Vagina (tissue), 2 donors: ENCODE measurements around the gene MBD4. TPM values are rescaled to one million over a fixed set of nuclear protein-coding genes. Genes with fewer than 3 reads are reported as not detected.
A peak's percentile ranks its signal among the peaks of the same experiment; 100 is the strongest.

Source experiments
- DNase-seq, 2 donors: peaks; one replicate each; pipeline ENCODE4 v3.0.0-alpha.2; 2017; ENCODE audit errors: extremely low spot score in 2 of 2
- H3K27ac ChIP-seq: fragments of 200-600 bp; sonication (generic); one replicate; pipeline ENCODE4 v1.5.1; 2019
- H3K27me3 ChIP-seq: fragments of 200-600 bp; sonication (generic); one replicate; pipeline ENCODE4 v1.5.1; 2019
- H3K36me3 ChIP-seq, 2 donors: fragments of 200-600 bp; sonication (generic); one replicate each; pipeline ENCODE4 v1.5.1; 2017 to 2019
- H3K4me1 ChIP-seq: fragments of 200-600 bp; sonication (generic); one replicate; pipeline ENCODE4 v1.5.1; 2019
- H3K4me3 ChIP-seq, 2 donors: fragments of 200-600 bp; sonication (generic); 1 replicate in 1 of 2; 2 replicates in 1 of 2; pipeline ENCODE4 v1.5.1; 2016 to 2019
- H3K9me3 ChIP-seq: fragments of 200-600 bp; sonication (generic); one replicate; pipeline ENCODE4 v1.5.1; 2019
- CTCF ChIP-seq, 3 experiments: fragments of 450-650 bp in 2 of 3; fragments of 200-600 bp in 1 of 3; sonication (generic) in 1 of 3; IDR thresholded peaks; one replicate each; pipeline ENCODE4 v1.5.1; 2017 to 2019; ENCODE audit warnings: antibody characterized with exemption in 3 of 3, mild to moderate bottlenecking in 2 of 3, moderate library complexity in 2 of 3
- POLR2A ChIP-seq, 2 donors: fragments of 450-650 bp; IDR thresholded peaks; one replicate each; pipeline ENCODE4 v1.6.1; 2017; ENCODE audit warnings: antibody characterized with exemption in 2 of 2, mild to moderate bottlenecking in 2 of 2, moderate library complexity in 2 of 2
- POLR2AphosphoS5 ChIP-seq, 2 donors: sonication (generic); formaldehyde crosslinking; IDR thresholded peaks; one replicate each; pipeline ENCODE4 v1.9.0; 2017; ENCODE audit warnings: antibody characterized with exemption in 2 of 2, mild to moderate bottlenecking in 2 of 2, low read depth in 1 of 2; ENCODE audit not compliant: insufficient read depth in 1 of 2
- intact Hi-C: fragments of 100-400 bp; cut with DNase I; formaldehyde crosslinking; loops from one replicate; pipeline ENCODE4 v1.15.1; 2023
- total RNA-seq: library from RNA; depleted of rRNA; stranded (reverse); fragments of >200 nt; gene quantifications from one replicate; pipeline ENCODE4 v1.2.3, GENCODE V29; 2016

The MBD4 gene
- total RNA-seq, 1 donor from 2014 or later, result 32.4 TPM

- Histone ChIP-seq H3K36me3 (peaks cover 0 to 6% of the 10 kb centered on the region in 2 donors), H3K27me3 (no peaks in the 10 kb centered on the region), H3K4me3 (no peak overlapping the region), H3K27ac (no peak overlapping the region), H3K9me3 (no peaks in the 10 kb centered on the region), H3K4me1 (peaks cover 20% of the 10 kb centered on the region)
- DNase-seq, result no peak
- TF ChIP-seq POLR2AphosphoS5 (IDR thresholded peaks at IDR 0.05; ENCODE audit: insufficient read depth in 1 of 2, low read depth in 1 of 2), result no peak
- TF ChIP-seq POLR2A (IDR thresholded peaks at IDR 0.05), result no peak
- no peak for TF ChIP-seq CTCF (IDR thresholded peaks at IDR 0.05)
- intact Hi-C loops, result no loop called here
Measured at GRCh38 chr3:129446926-129447325, 7.2 kb upstream of the MBD4 start.

GRCh38 chr3:129445471-129445870 lies 5.7 kb upstream of the MBD4 start:
- no peak for TF ChIP-seq CTCF (IDR thresholded peaks at IDR 0.05)
- no peak for TF ChIP-seq POLR2AphosphoS5 (IDR thresholded peaks at IDR 0.05; ENCODE audit: insufficient read depth in 1 of 2, low read depth in 1 of 2)
- no peak for TF ChIP-seq POLR2A (IDR thresholded peaks at IDR 0.05)
- Histone ChIP-seq H3K27ac (no peak overlapping the region), H3K27me3 (no peaks in the 10 kb centered on the region), H3K4me3 (no peak overlapping the region), H3K9me3 (no peaks in the 10 kb centered on the region), H3K36me3 (no peaks in the 10 kb centered on the region), H3K4me1 (peaks cover 34% of the 10 kb centered on the region)
- no peak for DNase-seq
- intact Hi-C loops, result no loop called here

- Histone ChIP-seq H3K4me1 (peaks cover 46% of the 10 kb centered on the region), H3K27ac (peak overlapping the region; percentile 94), H3K4me3 (no peak overlapping the region), H3K36me3 (no peaks in the 10 kb centered on the region), H3K27me3 (no peaks in the 10 kb centered on the region), H3K9me3 (no peaks in the 10 kb centered on the region)
- intact Hi-C loops, result loop anchor here (5.0 kb wide), 1 partner anchor 164 kb away; the partner anchor contains the start of gene PLXND1
- no peak for DNase-seq
- TF ChIP-seq POLR2A (IDR thresholded peaks at IDR 0.05), result no peak
- TF ChIP-seq CTCF (IDR thresholded peaks at IDR 0.05), result no peak
- no peak for TF ChIP-seq POLR2AphosphoS5 (IDR thresholded peaks at IDR 0.05; ENCODE audit: insufficient read depth in 1 of 2, low read depth in 1 of 2)
Measured at GRCh38 chr3:129442947-129443346, 3.2 kb upstream of the MBD4 start.

GRCh38 chr3:129442486-129442885 lies 2.7 kb upstream of the MBD4 start:
- Histone ChIP-seq H3K4me3 (no peak overlapping the region), H3K4me1 (peaks cover 51% of the 10 kb centered on the region)

More at GRCh38 chr3:129442486-129442885, 2.7 kb upstream of the MBD4 start:
- H3K9me3 ChIP-seq, result no peaks in the 10 kb centered on the region
- peaks cover 0 to 3% of the 10 kb centered on the region in 2 donors for H3K36me3 ChIP-seq
- peak overlapping the region; percentile 94 for H3K27ac ChIP-seq
- DNase-seq, result no peak
- TF ChIP-seq POLR2A (IDR thresholded peaks at IDR 0.05) (no peak), CTCF (IDR thresholded peaks at IDR 0.05) (no peak), POLR2AphosphoS5 (IDR thresholded peaks at IDR 0.05; ENCODE audit: insufficient read depth in 1 of 2, low read depth in 1 of 2) (no peak)
- no peaks in the 10 kb centered on the region for H3K27me3 ChIP-seq
- intact Hi-C loops, result loop anchor here (5.0 kb wide), 1 partner anchor 165 kb away; the partner anchor contains the start of gene PLXND1
